Stomach (tissue), 4 donors: Measurements from ENCODE around the gene CERS6.

Source experiments
- POLR2A ChIP-seq, 4 donors: fragments of 450-650 bp; IDR thresholded peaks; one replicate each; pipeline ENCODE4 v1.6.1; 2016; ENCODE audit warnings: antibody characterized with exemption in 4 of 4, control low read depth in 2 of 4, mild to moderate bottlenecking in 1 of 4, moderate library complexity in 1 of 4
- POLR2AphosphoS5 ChIP-seq, 3 donors: sonication (generic); formaldehyde crosslinking; IDR thresholded peaks; one replicate each; pipeline ENCODE4 v1.6.1; 2016; ENCODE audit warnings: antibody characterized with exemption in 3 of 3

GRCh38 chr2:168461942-168462331 is 5.9 kb downstream of the CERS6 start:
- TF ChIP-seq POLR2AphosphoS5 (IDR thresholded peaks at IDR 0.05) (no peak), POLR2A (IDR thresholded peaks at IDR 0.05) (no peak)
